Activated CD4-positive, alpha-beta T cell treated with anti-CD3 and anti-CD28 coated beads for 36 hours (primary cell): Measurements from ENCODE around the gene RECK. TPM values are rescaled to one million over a fixed set of nuclear protein-coding genes. Genes with fewer than 3 reads are reported as not detected.

ENCODE experiments used
- ATAC-seq: fragments of 200-7000 bp; cut with Tn5 transposase; one replicate; pipeline ENCODE4 v1.10.0; 2021; ENCODE audit warnings: mild to moderate bottlenecking, moderate library complexity
- CTCF ChIA-PET: fragments of 350-600 bp; sonication (Branson Sonifier 250); formaldehyde crosslinking; loops from one replicate; lab custom pipeline; 2021; ENCODE audit warnings: antibody characterized with exemption; lab: Charles Lee
- POLR2A ChIA-PET: fragments of 350-600 bp; sonication (Branson Sonifier 250); formaldehyde crosslinking; loops from one replicate; lab custom pipeline; 2021; ENCODE audit warnings: antibody characterized with exemption, inconsistent platforms; lab: Charles Lee
- DNase-seq: peaks from one replicate; pipeline ENCODE4 v3.0.0-alpha.2; 2020
- H3K27ac Mint-ChIP-seq: one replicate; pipeline ENCODE4 v1.8.0; 2021; ENCODE audit warnings: mixed read lengths
- H3K27me3 Mint-ChIP-seq: one replicate; pipeline ENCODE4 v1.8.0; 2021; ENCODE audit warnings: mixed read lengths
- H3K36me3 Mint-ChIP-seq: one replicate; pipeline ENCODE4 v1.8.0; 2021; ENCODE audit warnings: low read depth, mixed read lengths
- H3K4me1 Mint-ChIP-seq: one replicate; pipeline ENCODE4 v1.8.0; 2021; ENCODE audit warnings: mixed read lengths
- H3K4me3 Mint-ChIP-seq: one replicate; pipeline ENCODE4 v1.8.0; 2021; ENCODE audit warnings: mild to moderate bottlenecking, moderate library complexity, mixed read lengths
- H3K9me3 Mint-ChIP-seq: one replicate; pipeline ENCODE4 v1.8.0; 2021; ENCODE audit warnings: low read depth, mixed read lengths
- intact Hi-C, 2 experiments: fragments of 100-400 bp; cut with DNase I in 1 of 2; cut with micrococcal nuclease in 1 of 2; formaldehyde crosslinking; loops; one replicate each; pipeline versions ENCODE4 v1.14.2 to v1.15.1; 2022 to 2024; cut with DNase I, micrococcal nuclease
- total RNA-seq, 2 experiments: library from RNA; stranded (reverse); gene quantifications; one replicate each; pipeline ENCODE4 v1.2.3, GENCODE V29; 2021

The RECK gene
- total RNA-seq, 2 experiments from 2014 or later: 5.0 to 5.6 TPM

DNA sequence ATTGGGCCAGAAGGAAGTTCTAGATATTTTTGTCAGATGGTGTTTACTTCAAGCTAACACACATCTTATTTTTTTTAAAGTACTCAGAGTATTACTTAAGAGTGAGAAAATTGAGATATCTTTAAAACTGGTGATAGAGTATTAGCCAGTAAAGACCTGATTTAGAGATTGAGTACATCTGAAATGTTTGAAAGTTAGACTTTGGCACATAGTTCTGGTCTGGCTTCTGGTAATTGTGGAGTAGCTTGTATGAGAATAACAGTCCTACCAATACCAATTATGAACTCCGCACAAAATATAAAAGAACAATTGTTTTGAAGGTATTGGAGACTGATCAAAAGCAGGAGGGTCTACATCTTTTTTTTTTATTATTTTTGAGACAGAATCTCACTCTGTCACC, 55.3 kb downstream of the RECK start:
- POLR2A ChIA-PET: no interaction called here
- no peaks in the 10 kb centered on the region for H3K27me3 Mint-ChIP-seq
- H3K27ac Mint-ChIP-seq: no peak overlapping the region
- intact Hi-C loops: no loop called here
- ATAC-seq (no peak), DNase-seq (no peak)
- CTCF ChIA-PET: interaction anchor here (0.6 to 1.5 kb wide), 5 partner anchors 10 to 1806 kb away, joined by 3 to 6 read pairs (median 3); no protein-coding TSS in a partner anchor
- peaks cover 6% of the 10 kb centered on the region for H3K36me3 Mint-ChIP-seq
- peaks cover 2% of the 10 kb centered on the region for H3K9me3 Mint-ChIP-seq
- peaks cover 18% of the 10 kb centered on the region for H3K4me1 Mint-ChIP-seq
- no peak overlapping the region for H3K4me3 Mint-ChIP-seq

DNA sequence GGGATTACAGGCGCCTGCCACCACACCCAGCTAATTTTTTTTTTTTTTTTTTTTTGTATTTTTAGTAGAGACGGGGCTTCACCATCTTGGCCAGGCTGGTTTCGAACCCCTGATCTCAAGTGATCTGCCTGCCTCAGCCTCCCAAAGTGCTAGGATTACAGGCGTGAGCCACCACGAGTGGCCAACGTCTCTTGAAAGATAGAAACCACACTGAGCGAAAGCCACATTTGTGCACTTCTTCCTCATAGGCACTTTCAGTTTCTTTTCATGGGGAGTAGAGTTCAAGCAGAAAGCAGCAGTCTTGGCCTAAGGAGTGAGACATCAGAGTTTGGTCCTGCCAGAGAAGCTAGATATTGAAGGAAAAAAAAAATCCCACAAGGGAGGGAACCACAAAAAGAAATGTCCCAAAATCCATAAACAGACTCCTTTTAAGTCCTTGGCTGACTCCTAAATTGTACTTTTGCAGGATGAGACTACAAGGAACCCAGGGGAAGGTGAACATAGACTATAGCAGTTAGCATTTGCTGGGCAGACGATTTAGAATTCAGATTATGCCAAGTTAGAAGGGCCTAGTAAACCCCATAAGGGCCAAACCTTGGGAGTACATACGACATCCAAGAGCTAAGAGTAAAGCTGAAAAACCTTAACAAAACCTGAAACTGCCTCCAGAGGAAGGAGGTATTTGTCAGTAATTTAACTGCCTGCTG, 55.9 kb downstream of the RECK start:
- peaks cover 18% of the 10 kb centered on the region for H3K4me1 Mint-ChIP-seq
- peak; percentile 60 for DNase-seq
- H3K4me3 Mint-ChIP-seq: no peak overlapping the region
- peak; percentile 99 for ATAC-seq
- peaks cover 4% of the 10 kb centered on the region for H3K36me3 Mint-ChIP-seq
- H3K9me3 Mint-ChIP-seq: peaks cover 2% of the 10 kb centered on the region
- intact Hi-C loops: no loop called here
- peak overlapping the region; percentile 39 for H3K27ac Mint-ChIP-seq
- CTCF ChIA-PET: interaction anchor here (1.0 to 1.5 kb wide), 4 partner anchors 9 to 18 kb away, joined by 3 to 6 read pairs (median 4); no protein-coding TSS in a partner anchor
- H3K27me3 Mint-ChIP-seq: no peaks in the 10 kb centered on the region
- POLR2A ChIA-PET: no interaction called here

DNA sequence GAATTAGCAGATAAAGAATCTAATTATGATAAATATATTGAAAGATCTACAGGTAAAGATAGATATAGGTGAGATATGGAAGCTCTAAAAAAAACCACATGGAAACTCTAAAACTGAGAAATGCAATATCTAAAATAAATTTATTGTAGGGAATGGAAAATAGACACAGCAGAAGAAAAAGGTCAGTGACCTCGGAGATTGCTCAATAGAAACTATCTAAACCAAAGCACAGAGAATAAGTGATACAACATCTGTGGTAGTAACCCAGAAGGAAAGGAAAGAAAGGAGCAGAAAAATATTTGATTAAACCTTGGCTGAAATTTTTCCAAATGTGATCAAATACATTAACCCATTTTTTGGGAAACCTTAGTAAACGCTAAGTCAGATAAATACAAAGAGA, 56.7 kb downstream of the RECK start:
- Mint-ChIP-seq H3K27me3 (no peaks in the 10 kb centered on the region), H3K4me1 (peaks cover 18% of the 10 kb centered on the region), H3K27ac (no peak overlapping the region), H3K36me3 (peaks cover 4% of the 10 kb centered on the region), H3K4me3 (no peak overlapping the region), H3K9me3 (peaks cover 2% of the 10 kb centered on the region)
- DNase-seq: no peak
- CTCF ChIA-PET: interaction anchor here (1.5 kb wide), 1 partner anchor 10 kb away, joined by 6 read pairs; no protein-coding TSS in a partner anchor
- intact Hi-C loops: no loop called here
- POLR2A ChIA-PET: interaction anchor here (0.5 kb wide), 1 partner anchor 25 kb away, joined by 4 read pairs; no protein-coding TSS in a partner anchor
- ATAC-seq: no peak

DNA sequence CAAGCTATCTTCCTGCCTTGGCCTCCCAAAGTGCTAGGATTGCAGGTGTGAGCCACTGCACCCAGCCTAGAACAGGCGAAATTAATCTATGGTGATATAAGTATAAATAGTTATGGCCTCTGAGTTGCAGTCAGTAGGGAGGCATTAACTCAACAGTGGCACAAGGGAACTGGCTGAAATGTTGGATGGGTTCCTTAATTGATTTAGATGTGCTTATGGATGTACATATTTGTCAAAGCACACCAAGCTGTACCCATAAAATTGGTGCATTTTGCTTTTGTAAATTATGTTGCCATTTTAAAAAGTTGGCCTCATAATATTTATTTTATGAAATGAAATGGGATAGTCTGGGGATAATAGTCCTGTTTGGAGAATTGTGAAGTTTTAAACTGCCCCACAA, 63.0 kb downstream of the RECK start:
- DNase-seq (no peak), ATAC-seq (no peak)
- POLR2A ChIA-PET: no interaction called here
- H3K36me3 Mint-ChIP-seq: no peaks in the 10 kb centered on the region
- H3K27me3 Mint-ChIP-seq: no peaks in the 10 kb centered on the region
- H3K9me3 Mint-ChIP-seq: no peaks in the 10 kb centered on the region
- no peak overlapping the region for H3K4me3 Mint-ChIP-seq
- H3K4me1 Mint-ChIP-seq: peaks cover 6% of the 10 kb centered on the region
- CTCF ChIA-PET: interaction anchor here (0.6 to 7.8 kb wide), 7 partner anchors 16 to 902 kb away, joined by 3 to 246 read pairs (median 5); partner anchors contain the start of genes CCIN, CLTA and GLIPR2
- no peak overlapping the region for H3K27ac Mint-ChIP-seq
- intact Hi-C loops: loop anchor here in 1 of 2 experiments (5.0 kb wide), 1 partner anchor 38 kb away; the partner anchor contains the start of gene GLIPR2

DNA sequence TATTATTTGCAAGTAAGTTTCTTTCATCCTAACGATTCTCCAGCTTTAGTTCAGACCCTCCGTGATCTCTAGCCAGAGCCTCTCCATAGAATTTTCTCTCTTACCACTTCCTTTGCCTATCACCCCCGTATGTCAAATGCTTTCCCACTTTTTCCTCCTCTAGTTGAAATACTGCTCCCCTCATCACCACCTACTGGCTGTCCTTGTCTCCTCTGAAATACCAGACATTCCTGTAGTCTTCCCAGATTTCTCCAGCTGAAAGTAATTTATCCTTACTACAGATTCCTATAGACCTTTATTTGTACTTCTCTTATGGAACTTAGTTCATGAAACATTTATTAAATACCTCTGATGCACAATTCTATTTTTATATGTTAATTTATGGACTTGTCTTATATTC, 63.8 kb downstream of the RECK start:
- intact Hi-C loops: loop anchor here in 1 of 2 experiments (5.0 kb wide), 1 partner anchor 37 kb away; the partner anchor contains the start of gene GLIPR2
- H3K36me3 Mint-ChIP-seq: no peaks in the 10 kb centered on the region
- ChIA-PET CTCF (interaction anchor here (0.6 to 7.8 kb wide), 9 partner anchors 16 to 901 kb away, joined by 3 to 246 read pairs (median 4); partner anchors contain the start of genes CCIN, CLTA and GLIPR2), POLR2A (no interaction called here)
- H3K4me3 Mint-ChIP-seq: no peak overlapping the region
- no peaks in the 10 kb centered on the region for H3K9me3 Mint-ChIP-seq
- H3K4me1 Mint-ChIP-seq: peaks cover 6% of the 10 kb centered on the region
- H3K27ac Mint-ChIP-seq: no peak overlapping the region
- no peak for DNase-seq
- H3K27me3 Mint-ChIP-seq: no peaks in the 10 kb centered on the region
- no peak for ATAC-seq

DNA sequence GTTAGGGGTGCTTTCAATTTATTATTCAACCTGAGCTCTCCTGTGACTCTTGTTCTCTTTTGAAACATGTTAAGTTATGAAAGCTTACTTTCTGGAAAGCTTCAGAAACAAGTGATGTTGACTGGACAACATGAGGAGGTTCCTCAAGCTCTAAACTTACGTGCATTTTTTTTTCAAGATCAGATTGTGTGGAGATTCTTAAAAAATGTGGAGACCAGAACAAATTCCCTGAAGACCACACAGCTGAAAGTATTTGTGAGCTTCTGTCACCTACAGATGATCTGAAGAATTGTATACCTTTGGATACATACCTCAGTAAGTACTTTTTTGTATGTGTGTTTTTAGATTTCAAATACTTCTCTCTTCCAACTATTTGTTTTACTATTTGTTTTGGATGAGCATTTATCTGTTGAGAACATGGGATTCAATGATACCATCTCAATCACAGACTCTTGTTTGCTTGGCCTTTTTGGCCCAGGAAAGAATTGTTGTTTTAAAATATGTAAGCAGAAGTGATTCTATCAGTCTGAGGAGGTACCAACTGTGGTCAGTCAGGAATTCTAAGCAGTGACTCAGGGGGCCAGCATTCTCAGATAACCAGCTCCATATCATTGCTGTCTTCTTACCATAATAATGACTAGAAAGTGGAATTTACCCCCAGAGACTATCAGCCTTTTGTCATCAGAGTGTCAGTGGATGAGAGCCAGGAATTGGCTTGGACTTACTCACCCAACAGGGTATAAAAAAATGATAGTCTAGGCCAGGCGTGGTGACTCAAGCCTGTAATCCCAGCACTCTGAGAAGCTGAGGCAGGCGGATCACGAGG, 65.4 kb downstream of the RECK start:
- CTCF ChIA-PET: interaction anchor here (0.6 to 7.8 kb wide), 34 partner anchors 9 to 627 kb away, joined by 3 to 246 read pairs (median 4); partner anchors contain the start of genes CCIN, CLTA and GLIPR2
- ATAC-seq (no peak), DNase-seq (no peak)
- POLR2A ChIA-PET: no interaction called here
- H3K4me1 Mint-ChIP-seq: peaks cover 6% of the 10 kb centered on the region
- intact Hi-C loops: loop anchor here (2.0 to 5.0 kb wide), 3 partner anchors 35 to 227 kb away; partner anchors contain the start of gene GLIPR2 (in 2 of the 2)
- H3K4me3 Mint-ChIP-seq: no peak overlapping the region
- no peaks in the 10 kb centered on the region for H3K9me3 Mint-ChIP-seq
- no peaks in the 10 kb centered on the region for H3K36me3 Mint-ChIP-seq
- no peaks in the 10 kb centered on the region for H3K27me3 Mint-ChIP-seq
- H3K27ac Mint-ChIP-seq: no peak overlapping the region

DNA sequence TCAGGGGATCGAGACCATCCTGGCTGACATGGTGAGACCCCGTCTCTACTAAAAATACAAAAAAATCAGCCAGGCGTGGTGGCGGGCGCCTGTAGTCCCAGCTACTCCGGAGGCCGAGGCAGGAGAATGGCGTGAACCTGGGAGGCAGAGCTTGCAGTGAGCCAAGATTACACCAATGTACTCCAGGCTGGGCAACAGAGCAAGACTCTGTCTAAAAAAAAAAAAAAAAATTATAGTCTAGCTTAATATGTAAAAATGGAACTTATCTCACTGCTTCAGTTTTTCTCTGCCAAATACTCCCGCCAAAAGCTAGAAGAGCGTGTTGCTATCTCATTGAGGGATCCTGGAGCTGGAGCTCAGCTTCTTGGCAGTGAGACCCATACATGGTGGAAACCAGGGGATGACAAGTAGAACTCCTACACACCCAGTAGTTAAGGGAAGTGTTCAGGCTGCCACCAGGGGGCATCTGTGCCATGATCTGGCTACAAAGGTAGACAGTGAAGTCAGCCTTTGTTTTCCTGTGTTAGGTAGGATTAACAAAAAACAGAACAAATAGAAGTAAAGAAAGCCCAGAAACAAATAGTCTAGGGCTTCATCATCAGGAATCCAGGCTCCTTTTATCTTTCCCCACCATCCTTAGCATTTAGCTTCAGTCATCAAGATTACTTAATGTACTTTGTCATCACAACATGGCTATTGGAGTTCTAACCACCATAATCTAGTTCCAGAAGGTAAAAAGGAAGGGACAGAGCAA, 66.2 kb downstream of the RECK start:
- H3K36me3 Mint-ChIP-seq: no peaks in the 10 kb centered on the region
- ChIA-PET CTCF (interaction anchor here (0.6 to 7.8 kb wide), 42 partner anchors 10 to 626 kb away, joined by 3 to 246 read pairs (median 4); partner anchors contain the start of genes CCIN, CLTA and GLIPR2), POLR2A (interaction anchor here (0.6 kb wide), 1 partner anchor 312 kb away, joined by 4 read pairs; no protein-coding TSS in a partner anchor)
- DNase-seq (peak; percentile 94), ATAC-seq (peak; percentile 100)
- H3K27me3 Mint-ChIP-seq: no peaks in the 10 kb centered on the region
- H3K4me1 Mint-ChIP-seq: peaks cover 6% of the 10 kb centered on the region
- H3K27ac Mint-ChIP-seq: no peak overlapping the region
- intact Hi-C loops: loop anchor here (1.0 to 5.0 kb wide), 5 partner anchors 34 to 226 kb away; partner anchors contain the start of gene GLIPR2 (in 2 of the 2)
- H3K9me3 Mint-ChIP-seq: no peaks in the 10 kb centered on the region
- no peak overlapping the region for H3K4me3 Mint-ChIP-seq

DNA sequence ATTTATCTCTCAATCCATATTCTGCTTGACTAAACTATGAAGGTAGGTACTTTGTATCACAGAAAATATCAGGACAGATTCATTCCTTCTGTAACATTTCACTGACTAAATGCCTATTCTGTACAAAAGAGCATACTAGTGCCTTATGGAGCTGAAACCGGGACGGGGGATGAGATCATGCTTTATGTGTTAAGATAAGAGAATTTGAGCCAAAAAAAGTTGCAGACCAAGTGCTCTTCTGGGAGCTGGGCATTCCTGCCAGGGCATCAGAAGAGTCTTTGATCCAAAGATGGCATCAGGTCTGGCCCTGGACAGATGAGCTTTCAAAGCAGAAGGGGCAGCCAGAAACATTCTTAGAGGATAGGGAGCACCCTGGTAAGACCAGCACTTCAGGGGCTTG, 72.4 kb downstream of the RECK start:
- ATAC-seq (no peak), DNase-seq (no peak)
- Mint-ChIP-seq H3K4me1 (peaks cover 10% of the 10 kb centered on the region), H3K4me3 (no peak overlapping the region), H3K27ac (no peak overlapping the region), H3K9me3 (no peaks in the 10 kb centered on the region), H3K27me3 (no peaks in the 10 kb centered on the region), H3K36me3 (no peaks in the 10 kb centered on the region)
- POLR2A ChIA-PET: no interaction called here
- CTCF ChIA-PET: interaction anchor here (0.6 to 3.8 kb wide), 4 partner anchors 23 to 71 kb away, joined by 3 to 37 read pairs (median 3); no protein-coding TSS in a partner anchor
- intact Hi-C loops: no loop called here

DNA sequence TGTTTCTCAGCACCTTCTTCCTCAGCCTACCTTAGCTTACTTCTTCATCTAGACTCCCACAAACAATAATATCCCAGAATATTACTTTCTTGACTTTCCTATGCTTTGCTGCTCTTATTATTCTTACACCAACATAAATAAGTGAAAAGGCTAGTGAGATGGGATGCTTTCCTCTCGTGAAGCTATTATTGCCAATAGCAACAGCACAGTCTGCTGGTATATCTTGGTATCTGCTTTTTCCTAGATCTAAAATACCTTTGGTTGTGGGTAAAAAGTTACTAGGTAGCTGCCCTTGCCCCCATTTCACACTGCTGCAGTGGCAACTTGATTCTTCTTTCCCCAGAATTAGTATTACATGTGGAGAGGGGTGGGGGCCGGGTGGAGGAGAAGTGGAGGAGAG, 73.7 kb downstream of the RECK start:
- H3K36me3 Mint-ChIP-seq: no peaks in the 10 kb centered on the region
- no peak overlapping the region for H3K4me3 Mint-ChIP-seq
- H3K27ac Mint-ChIP-seq: no peak overlapping the region
- no peaks in the 10 kb centered on the region for H3K9me3 Mint-ChIP-seq
- H3K27me3 Mint-ChIP-seq: no peaks in the 10 kb centered on the region
- DNase-seq (no peak), ATAC-seq (no peak)
- intact Hi-C loops: no loop called here
- CTCF ChIA-PET: interaction anchor here (0.8 to 12.5 kb wide), 3 partner anchors 8 to 597 kb away, joined by 3 to 94 read pairs (median 37); no protein-coding TSS in a partner anchor
- POLR2A ChIA-PET: no interaction called here
- peaks cover 10% of the 10 kb centered on the region for H3K4me1 Mint-ChIP-seq

DNA sequence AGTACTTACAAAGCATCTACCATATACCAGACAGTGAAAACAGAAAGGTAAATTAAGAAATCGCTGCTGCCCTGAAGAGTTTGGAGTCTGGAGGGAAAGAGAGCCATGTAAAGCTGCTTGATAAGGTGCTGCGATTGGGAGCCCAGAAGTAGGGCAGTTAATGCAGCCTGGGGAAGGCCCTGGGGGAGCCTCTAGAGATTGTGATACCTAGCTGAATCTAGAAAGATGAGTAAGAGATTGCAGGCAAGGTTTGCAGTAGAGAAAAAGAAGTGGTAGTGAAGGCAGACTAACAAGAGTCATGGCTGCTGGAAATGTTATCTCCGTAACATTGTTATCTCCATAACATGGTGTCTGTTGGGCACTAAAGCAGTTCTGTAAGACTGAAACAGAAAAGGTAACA, 75.8 kb downstream of the RECK start:
- H3K27ac Mint-ChIP-seq: no peak overlapping the region
- H3K4me3 Mint-ChIP-seq: no peak overlapping the region
- intact Hi-C loops: no loop called here
- H3K36me3 Mint-ChIP-seq: no peaks in the 10 kb centered on the region
- H3K27me3 Mint-ChIP-seq: no peaks in the 10 kb centered on the region
- H3K4me1 Mint-ChIP-seq: peaks cover 10% of the 10 kb centered on the region
- CTCF ChIA-PET: interaction anchor here (0.7 to 12.5 kb wide), 4 partner anchors 10 to 106 kb away, joined by 3 to 94 read pairs (median 5); no protein-coding TSS in a partner anchor
- ATAC-seq (peak; percentile 39), DNase-seq (no peak)
- POLR2A ChIA-PET: no interaction called here
- no peaks in the 10 kb centered on the region for H3K9me3 Mint-ChIP-seq
